IPS DF 4.7 (cell line): ENCODE data around the gene RPS6KA2.
"Not testable (repeated sequence)": the region's sequence is repeated elsewhere in the genome, so short reads cannot be mapped to it uniquely, and the experiment has no call there.

Experiments
- DNase-seq: peaks from one replicate; pipeline ENCODE4 v3.0.0-alpha.2; 2013; ENCODE audit warnings: low spot score; ENCODE audit errors: extremely low read depth

RPS6KA2 gene

GRCh38 chr6:166533205-166533824 lies 93.7 kb downstream of the RPS6KA2 start:
- no peak for DNase-seq

GRCh38 chr6:166532302-166532701 lies 94.7 kb downstream of the RPS6KA2 start:
- DNase-seq = no peak

GRCh38 chr6:166530211-166531095 lies 96.6 kb downstream of the RPS6KA2 start:
- no peak for DNase-seq

- DNase-seq = no peak
Observed at GRCh38 chr6:166529586-166529985, 97.5 kb downstream of the RPS6KA2 start.

- not testable (repeated sequence) for DNase-seq
Observed at GRCh38 chr6:166529058-166529457, 98.0 kb downstream of the RPS6KA2 start.

- DNase-seq = no peak
Observed at GRCh38 chr6:166527849-166528248, 99.2 kb downstream of the RPS6KA2 start.

- no peak for DNase-seq
Observed at GRCh38 chr6:166526937-166527336, 100.1 kb downstream of the RPS6KA2 start.

GRCh38 chr6:166525567-166525966 lies 101.5 kb downstream of the RPS6KA2 start:
- no peak for DNase-seq

GRCh38 chr6:166523782-166524559 lies 103.1 kb downstream of the RPS6KA2 start:
- DNase-seq = no peak

- no peak for DNase-seq
Observed at GRCh38 chr6:166520905-166521834, 105.9 kb downstream of the RPS6KA2 start.

- no peak for DNase-seq
Observed at GRCh38 chr6:166516251-166516884, 110.7 kb downstream of the RPS6KA2 start.

- no peak for DNase-seq
Observed at GRCh38 chr6:166515072-166515810, 111.8 kb downstream of the RPS6KA2 start.

GRCh38 chr6:166514196-166514595 lies 112.9 kb downstream of the RPS6KA2 start:
- peak; percentile 9 for DNase-seq

GRCh38 chr6:166512567-166512966 lies 114.5 kb downstream of the RPS6KA2 start:
- no peak for DNase-seq

GRCh38 chr6:166511316-166511715 lies 115.7 kb downstream of the RPS6KA2 start:
- no peak for DNase-seq

GRCh38 chr6:166509193-166509592 lies 117.9 kb downstream of the RPS6KA2 start:
- no peak for DNase-seq

- no peak for DNase-seq
Observed at GRCh38 chr6:166508726-166509125, 118.3 kb downstream of the RPS6KA2 start.

GRCh38 chr6:166507809-166508564 lies 119.1 kb downstream of the RPS6KA2 start:
- DNase-seq = no peak

GRCh38 chr6:166507380-166507779 lies 119.7 kb downstream of the RPS6KA2 start:
- no peak for DNase-seq
